Measurements from ENCODE around the gene SLC25A33. TPM values are rescaled to one million over a fixed set of nuclear protein-coding genes. Genes with fewer than 3 reads are reported as not detected.

SLC25A33 gene
- polyA plus RNA-seq, 4 donors = 4.2 to 5.6 (median 4.9) TPM

- no peak for DNase-seq (ENCODE audit: low read depth in 4 of 4, low spot score in 3 of 4)
These were observed 58.4 kb downstream of the SLC25A33 start for GRCh38 chr1:9597361-9598315.

DNA sequence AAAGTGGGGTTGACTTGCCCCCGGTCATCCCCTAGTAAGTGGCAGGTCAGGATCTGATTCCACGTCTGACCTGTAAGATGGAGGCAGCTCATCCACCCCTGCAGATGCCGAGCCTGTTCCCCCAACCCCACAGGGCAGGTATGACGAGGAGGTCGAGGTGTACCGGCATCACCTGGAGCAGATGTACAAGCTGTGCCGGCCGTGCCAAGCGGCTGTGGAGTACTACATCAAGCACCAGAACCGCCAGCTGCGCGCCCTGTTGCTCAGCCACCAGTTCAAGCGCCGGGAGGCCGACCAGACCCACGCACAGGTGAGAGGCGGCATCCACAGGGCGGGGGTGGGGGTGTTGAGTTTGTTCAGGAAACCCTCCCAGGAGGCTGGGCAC lies 59.0 kb downstream of the SLC25A33 start:
- no peak for DNase-seq (ENCODE audit: low read depth in 4 of 4, low spot score in 3 of 4)

GRCh38 chr1:9599741-9600140 lies 60.5 kb downstream of the SLC25A33 start:
- DNase-seq (ENCODE audit: low read depth in 4 of 4, low spot score in 3 of 4) = no peak

- DNase-seq (ENCODE audit: low read depth in 4 of 4, low spot score in 3 of 4) = no peak
These were observed 61.9 kb downstream of the SLC25A33 start for GRCh38 chr1:9600861-9601834.

DNA sequence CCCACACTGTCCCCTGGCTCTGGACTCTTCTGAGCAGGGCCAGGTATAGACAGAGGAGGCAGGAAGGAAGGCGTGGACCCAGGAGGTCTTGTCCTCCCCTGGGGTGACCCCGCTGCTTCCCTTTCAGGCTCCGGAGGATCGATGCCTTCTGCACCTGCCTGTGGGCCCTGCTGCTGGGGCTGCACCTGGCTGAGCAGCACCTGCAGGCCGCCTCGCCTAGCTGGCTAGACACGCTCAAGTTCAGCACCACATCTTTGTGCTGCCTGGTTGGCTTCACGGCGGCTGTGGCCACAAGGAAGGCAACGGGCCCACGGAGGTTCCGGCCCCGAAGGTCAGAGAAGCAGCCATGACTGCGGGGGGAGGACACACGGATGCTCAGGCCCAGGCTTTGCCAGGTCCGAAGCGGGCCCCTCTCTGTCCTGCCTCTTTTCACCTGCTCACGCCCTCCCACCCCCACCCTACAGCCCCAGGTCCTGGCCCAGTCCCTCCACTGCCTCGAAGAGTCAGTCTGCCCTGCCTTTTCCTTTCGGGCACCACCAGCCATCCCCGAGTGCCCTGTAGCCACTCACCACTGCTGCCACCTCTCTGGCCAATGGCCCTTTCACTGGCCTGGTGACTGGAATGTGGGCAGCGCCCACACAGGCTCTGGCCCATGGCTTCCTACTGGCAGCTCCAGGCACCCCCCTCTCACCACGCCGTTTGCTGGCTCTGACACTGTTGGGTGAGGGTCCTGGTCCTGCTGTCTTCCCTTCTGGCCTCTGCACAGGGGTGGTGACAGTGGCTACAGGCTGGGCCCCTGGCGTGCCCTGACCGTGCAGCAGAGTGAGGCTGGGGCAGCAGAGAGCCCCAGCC lies 62.9 kb downstream of the SLC25A33 start:
- DNase-seq (ENCODE audit: low read depth in 4 of 4, low spot score in 3 of 4) = no peak

- no peak for DNase-seq (ENCODE audit: low read depth in 4 of 4, low spot score in 3 of 4)
These were observed 63.5 kb downstream of the SLC25A33 start for GRCh38 chr1:9602794-9603167.

GRCh38 chr1:9603307-9603706 lies 64.0 kb downstream of the SLC25A33 start:
- no peak for DNase-seq (ENCODE audit: low read depth in 4 of 4, low spot score in 3 of 4)

GRCh38 chr1:9603766-9604753 lies 64.8 kb downstream of the SLC25A33 start:
- no peak for DNase-seq (ENCODE audit: low read depth in 4 of 4, low spot score in 3 of 4)

DNA sequence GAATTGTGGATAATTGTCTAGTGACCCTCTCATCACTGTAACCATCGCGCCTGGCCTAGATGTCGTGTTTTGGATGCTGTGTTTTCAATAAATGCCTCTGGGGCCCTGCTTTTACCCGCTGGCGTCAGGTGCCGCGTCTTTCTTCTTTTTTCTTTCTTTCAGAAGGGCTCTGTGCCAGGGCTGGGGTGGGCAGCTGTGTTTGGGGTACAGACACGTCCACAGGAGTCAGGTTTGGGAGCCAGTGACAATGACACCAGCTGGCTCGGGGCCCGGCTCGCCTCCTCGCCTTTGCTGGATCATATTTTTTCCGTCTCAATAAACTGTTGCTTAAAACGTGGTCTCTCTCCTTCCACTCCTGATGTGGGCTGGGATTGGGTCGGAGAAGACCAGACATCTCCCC lies 65.6 kb downstream of the SLC25A33 start:
- no peak for DNase-seq (ENCODE audit: low read depth in 4 of 4, low spot score in 3 of 4)

DNA sequence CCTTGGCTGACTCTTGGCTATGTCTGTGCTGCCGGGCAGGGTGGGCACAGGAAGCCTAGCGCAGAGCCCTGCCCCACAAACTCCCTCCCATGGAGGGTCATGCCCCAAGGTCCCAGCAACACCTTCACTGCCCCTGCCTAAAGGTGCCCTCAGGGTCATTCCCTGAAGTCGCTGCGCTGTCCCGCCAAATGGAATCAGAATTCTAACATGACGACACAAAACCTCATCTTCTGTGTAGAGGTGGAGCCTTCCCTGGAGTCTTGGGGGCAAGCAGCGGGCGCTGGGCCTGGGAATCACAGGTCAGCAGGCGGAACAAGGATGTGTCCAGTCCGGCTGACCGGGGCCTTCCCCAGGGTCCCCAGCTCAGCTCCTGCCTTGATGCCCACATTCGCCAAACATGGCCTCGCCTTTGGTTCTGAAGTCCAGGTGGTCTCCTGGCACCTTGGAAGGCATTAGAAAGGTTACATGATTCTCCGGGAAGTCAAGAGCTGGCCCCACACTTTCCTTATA lies 66.7 kb downstream of the SLC25A33 start:
- DNase-seq (ENCODE audit: low read depth in 4 of 4, low spot score in 3 of 4) = no peak

DNA sequence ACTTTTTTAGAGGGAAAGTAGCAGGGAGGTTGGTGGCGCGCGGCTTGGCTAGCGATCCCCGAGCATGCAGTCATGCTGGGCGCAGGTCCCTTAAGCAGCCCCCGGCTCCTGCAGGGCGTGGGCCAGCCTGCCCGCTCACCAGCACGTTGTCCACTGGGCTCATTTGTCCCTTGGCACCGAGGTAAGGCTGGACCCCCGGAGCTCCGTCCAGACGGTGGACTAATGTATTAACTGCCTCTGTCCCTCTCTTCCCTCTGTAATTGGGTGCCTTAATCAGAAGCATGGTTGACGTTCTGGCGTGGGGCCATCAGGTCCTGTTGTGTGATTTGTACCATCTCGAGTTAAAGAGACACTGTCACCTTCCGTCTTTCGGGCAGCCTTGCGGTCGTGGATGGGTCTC lies 67.2 kb downstream of the SLC25A33 start:
- DNase-seq (ENCODE audit: low read depth in 4 of 4, low spot score in 3 of 4) = no peak

DNA sequence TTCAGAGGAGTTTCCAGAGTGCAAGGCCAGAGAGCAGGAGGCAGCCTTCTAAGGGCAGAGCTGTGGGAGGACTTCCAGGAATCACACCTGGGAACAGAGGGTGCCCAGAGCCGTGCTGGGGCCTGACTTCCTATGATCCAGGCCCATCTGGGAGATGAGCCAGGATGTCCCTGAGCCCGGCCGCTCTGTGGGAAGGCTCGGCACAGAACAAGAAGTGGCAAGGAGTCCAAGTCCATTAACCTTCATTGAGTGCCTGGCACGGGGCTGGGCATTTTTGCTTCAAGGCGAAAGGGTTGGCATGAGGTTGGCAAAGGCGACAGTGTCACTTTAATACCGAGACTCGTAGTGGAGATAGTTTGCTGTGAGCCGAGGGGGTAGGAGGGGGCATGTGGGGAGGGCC lies 67.7 kb downstream of the SLC25A33 start:
- DNase-seq (ENCODE audit: low read depth in 4 of 4, low spot score in 3 of 4) = no peak

DNA sequence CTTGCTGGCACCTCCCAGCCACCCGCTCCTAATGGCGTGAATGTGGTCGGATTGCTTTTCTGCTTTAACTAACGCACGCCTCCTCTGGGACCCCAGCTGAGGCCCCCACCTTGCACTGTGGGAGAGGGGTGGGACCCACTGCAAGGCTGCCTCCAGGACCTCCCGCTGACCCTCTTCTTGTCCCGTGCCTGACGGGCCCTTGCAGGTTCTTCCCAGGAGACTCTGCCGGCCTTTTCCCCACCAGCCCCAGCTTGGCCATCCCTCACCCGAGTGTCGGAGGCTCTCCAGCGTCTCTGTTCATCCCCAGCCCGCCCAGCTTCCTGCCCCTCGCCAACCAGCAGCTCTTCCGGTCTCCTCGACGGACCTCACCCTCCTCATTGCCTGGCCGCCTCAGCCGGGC lies 68.1 kb downstream of the SLC25A33 start:
- no peak for DNase-seq (ENCODE audit: low read depth in 4 of 4, low spot score in 3 of 4)

DNA sequence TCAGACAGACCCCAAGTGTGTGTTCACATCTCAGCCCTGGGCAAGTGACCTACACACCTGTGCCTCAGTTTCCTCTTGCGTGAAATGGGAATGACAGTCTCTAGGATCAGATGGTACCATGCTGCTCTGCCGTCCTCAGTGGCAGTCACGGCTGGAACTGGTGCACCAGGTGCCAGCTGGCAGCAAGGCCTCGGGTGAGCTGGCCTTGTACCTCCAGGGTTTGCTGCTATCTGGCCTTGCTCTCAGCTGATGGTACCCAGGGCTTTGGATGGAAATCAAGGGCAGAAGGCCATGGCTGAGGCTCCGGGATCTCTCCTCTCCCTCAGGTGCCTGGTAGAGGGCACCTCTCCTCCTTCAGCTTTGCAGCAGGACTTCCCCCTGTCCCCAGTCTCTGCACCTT lies 70.7 kb downstream of the SLC25A33 start:
- no peak for DNase-seq (ENCODE audit: low read depth in 4 of 4, low spot score in 3 of 4)

DNA sequence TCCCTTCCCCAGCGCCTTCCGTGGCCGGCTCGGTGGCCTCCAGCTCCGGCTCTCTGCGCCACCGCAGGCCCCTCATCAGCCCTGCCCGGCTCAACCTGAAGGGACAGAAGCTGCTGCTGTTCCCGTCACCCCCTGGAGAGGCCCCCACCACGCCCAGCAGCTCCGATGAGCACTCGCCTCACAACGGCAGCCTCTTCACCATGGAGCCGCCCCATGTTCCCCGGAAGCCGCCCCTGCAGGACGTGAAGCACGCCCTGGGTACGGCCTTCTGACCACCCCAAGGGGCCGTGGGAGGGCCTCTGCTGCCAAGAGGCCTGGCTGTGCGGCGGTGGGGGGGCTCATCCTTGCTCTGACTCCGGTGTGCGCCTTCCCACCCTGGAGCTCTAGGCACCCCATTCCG lies 71.3 kb downstream of the SLC25A33 start:
- no peak for DNase-seq (ENCODE audit: low read depth in 4 of 4, low spot score in 3 of 4)

GRCh38 chr1:9611716-9612115 lies 72.5 kb downstream of the SLC25A33 start:
- DNase-seq (ENCODE audit: low read depth in 4 of 4, low spot score in 3 of 4) = no peak

- no peak for DNase-seq (ENCODE audit: low read depth in 4 of 4, low spot score in 3 of 4)
These were observed 73.0 kb downstream of the SLC25A33 start for GRCh38 chr1:9612162-9612845.

- no peak for DNase-seq (ENCODE audit: low read depth in 4 of 4, low spot score in 3 of 4)
These were observed 73.8 kb downstream of the SLC25A33 start for GRCh38 chr1:9612871-9613624.
